GM10847 (cell line): ENCODE measurements around the gene TESK1.

Source experiments
- POLR2A ChIP-seq: IDR thresholded peaks from 2 replicates; pipeline ENCODE4 v1.6.1; 2011; ENCODE audit not compliant: insufficient read length; ENCODE audit errors: extremely low read depth

The TESK1 gene

DNA sequence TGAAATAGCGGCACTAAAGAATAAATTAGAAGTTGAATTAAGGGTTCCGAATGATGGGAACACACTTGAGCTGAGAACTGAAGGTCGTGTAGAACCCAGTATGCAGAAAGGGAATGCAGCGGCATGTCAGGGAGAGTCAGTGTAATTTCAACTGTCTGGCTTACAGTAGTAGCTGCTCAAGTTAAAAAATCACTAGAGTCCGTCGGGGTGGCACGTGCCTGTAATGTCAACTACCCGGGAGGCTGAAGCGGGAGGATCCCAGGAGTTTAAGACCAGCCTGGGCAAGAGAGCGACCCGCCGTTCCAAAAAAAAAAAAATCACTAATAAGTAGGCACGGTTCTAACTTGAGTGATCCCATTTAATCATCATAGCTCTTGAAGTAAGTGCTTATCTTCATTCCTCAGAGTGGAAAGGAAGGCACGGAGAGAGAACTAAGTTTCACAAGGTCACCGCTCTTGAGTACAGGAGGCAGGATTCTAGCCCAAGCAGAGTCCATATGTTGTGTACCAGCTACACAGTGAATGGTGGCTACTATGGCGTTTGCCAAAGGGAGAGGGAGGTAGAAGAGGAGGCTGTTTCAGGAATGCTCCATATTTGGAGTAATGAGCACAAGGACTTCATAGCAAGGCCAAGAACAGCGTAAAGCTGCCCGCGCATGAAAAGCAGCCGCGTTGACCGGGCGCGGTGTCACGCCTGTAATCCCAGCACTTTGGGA is 51.9 kb downstream of the TESK1 start:
- TF ChIP-seq POLR2A = no peak

DNA sequence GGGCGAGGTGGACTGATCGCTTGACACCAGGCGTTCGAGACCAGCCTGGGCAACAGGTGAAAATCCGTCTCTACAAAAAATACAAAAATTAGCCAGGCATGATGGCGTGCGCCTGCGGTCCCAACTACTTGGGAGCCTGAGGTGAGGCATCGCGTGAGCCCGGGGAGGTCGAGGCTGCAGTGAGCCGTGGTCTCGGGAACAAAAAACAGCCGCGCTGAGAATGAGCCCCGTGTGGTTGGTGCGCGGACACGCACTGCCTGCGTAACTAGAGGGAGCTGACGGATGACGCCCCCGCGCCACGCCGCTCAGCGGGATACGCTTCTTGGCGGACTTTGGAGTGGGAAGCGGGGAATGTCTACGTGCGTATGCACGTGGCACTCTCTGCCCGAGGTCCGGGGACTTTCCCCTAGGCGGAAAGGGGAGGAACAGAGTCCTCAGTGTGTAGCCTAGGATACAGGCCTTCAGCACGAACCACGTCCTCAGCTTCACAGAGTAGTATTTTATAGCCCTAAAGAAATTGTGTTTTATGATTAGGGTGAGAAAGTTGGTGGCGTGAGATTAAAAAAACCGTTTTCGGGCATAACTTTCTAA is 52.6 kb downstream of the TESK1 start, which contains the start of gene RMRP:
RMRP (minus strand) TSS at position 474 of the 591 bp plus-strand sequence.
- no peak for TF ChIP-seq POLR2A

DNA sequence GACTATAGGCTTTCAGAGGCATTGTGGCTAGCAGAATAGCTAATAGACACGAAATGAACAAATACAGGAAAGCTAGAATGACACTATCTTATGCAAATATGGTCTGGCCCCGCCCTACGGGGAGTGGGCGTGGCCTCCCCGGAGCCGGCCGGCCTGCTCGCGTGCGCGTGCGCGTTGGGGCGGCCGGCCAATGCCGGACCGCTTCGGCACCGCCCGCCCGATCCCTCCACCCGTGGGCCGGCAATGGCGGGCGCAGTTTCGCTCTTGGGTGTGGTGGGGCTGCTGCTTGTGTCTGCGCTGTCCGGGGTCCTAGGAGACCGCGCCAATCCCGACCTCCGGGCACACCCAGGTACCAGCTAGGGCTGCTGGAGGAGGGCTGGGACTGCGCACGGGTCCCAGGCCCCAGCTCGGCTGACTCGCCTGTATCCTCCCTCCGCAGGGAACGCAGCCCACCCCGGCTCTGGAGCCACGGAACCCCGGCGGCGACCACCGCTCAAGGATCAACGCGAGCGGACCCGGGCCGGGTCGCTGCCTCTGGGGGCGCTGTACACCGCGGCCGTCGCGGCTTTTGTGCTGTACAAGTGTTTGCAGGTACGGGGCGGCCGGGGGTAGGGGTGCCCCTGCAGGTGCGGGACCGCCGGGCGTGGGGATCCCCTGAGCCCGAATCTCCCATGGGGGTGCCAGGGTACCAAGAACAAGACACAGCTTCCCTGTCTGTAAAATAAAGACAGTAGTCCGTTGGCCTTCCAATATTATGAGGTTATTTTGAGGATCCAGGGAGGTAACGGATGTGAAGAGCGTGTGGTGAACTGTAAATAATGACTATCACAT is 53.3 kb downstream of the TESK1 start, which contains the start of gene CCDC107:
CCDC107 (plus strand) TSS at position 156 of the 831 bp plus-strand sequence; CDS start at position 244, 88 bp downstream.
- peak; percentile 89 for TF ChIP-seq POLR2A

DNA sequence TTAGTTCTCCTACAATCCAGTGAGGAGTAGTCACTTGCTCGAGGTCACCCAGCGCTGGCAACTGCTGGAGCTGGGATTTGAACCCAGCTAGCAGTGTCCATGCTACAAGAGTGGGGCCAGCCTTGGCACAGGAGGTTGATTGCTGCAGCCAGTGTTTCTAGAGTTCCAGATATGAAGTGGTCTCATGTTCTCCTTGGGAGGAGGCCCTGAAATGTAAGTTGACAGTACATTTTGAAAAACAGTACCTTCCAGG is 53.8 kb downstream of the TESK1 start:
- TF ChIP-seq POLR2A = no peak

DNA sequence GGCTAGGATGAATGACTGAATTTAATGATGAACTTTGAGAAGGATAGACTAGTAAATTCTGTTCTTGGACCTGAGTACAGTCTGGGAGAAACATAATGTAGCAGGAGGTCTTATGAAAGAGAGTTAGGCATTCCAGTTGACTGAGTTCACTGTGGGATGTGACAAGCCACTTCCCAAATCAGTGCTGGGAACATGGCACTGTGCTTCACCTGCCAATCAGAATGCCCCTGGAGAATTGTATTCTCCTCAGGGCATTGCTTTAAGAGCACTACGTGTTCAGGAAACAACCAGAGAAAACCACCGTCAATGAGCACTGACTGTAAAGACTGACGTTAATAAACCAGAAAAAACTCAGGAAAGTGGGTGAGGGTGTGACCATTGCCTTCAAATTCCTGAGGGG is 54.3 kb downstream of the TESK1 start:
- TF ChIP-seq POLR2A = no peak
